Activated naive CD4-positive, alpha-beta T cell treated with Interleukin-2 at 50 U/mL for 16 hours (primary cell): ENCODE results near the gene AHCY.
"Not testable (repeated sequence)": the region's sequence is repeated elsewhere in the genome, so short reads cannot be mapped to it uniquely, and the experiment has no call there.

ENCODE experiments used
- DNase-seq: peaks from one replicate; pipeline ENCODE4 v3.0.0-alpha.2; 2020

AHCY gene

GRCh38 chr20:34252431-34253086, 50.6 kb downstream of the AHCY start:
- not testable (repeated sequence) for DNase-seq

- no peak for DNase-seq
Measured at GRCh38 chr20:34251619-34252018, 51.5 kb downstream of the AHCY start.

- DNase-seq: no peak
Measured at GRCh38 chr20:34250005-34250404, 53.1 kb downstream of the AHCY start.

- no peak for DNase-seq
Measured at GRCh38 chr20:34249291-34249690, 53.9 kb downstream of the AHCY start.

- no peak for DNase-seq
Measured at GRCh38 chr20:34246126-34246626, 57.0 kb downstream of the AHCY start.

GRCh38 chr20:34243377-34243776, 59.8 kb downstream of the AHCY start:
- no peak for DNase-seq

GRCh38 chr20:34242879-34243278, 60.3 kb downstream of the AHCY start:
- DNase-seq: no peak

- not testable (repeated sequence) for DNase-seq
Measured at GRCh38 chr20:34242015-34242414, 61.1 kb downstream of the AHCY start.

- no peak for DNase-seq
Measured at GRCh38 chr20:34240693-34241615, 62.2 kb downstream of the AHCY start, which contains the start of gene ASIP. ASIP (plus strand) TSS chr20:34241423; CDS start chr20:34260375, 18,952 bp downstream.

- no peak for DNase-seq
Measured at GRCh38 chr20:34240121-34240520, 63.0 kb downstream of the AHCY start.

- no peak for DNase-seq
Measured at GRCh38 chr20:34237942-34238341, 65.2 kb downstream of the AHCY start.

GRCh38 chr20:34235875-34236274, 67.3 kb downstream of the AHCY start:
- DNase-seq: no peak

GRCh38 chr20:34233687-34234086, 69.5 kb downstream of the AHCY start:
- no peak for DNase-seq

- no peak for DNase-seq
Measured at GRCh38 chr20:34232494-34233087, 70.6 kb downstream of the AHCY start.

GRCh38 chr20:34231634-34232033, 71.5 kb downstream of the AHCY start:
- DNase-seq: no peak
